Body of pancreas (tissue), 4 donors: ENCODE measurements around the gene BCL6B. TPM values are rescaled to one million over a fixed set of nuclear protein-coding genes. Genes with fewer than 3 reads are reported as not detected.
A peak's percentile ranks its signal among the peaks of the same experiment; 100 is the strongest.

Experiments used
- ATAC-seq: fragments of 150-250 bp; one replicate; pipeline ENCODE4 v1.9.1; 2016
- DNase-seq, 4 donors: peaks; one replicate each; pipeline ENCODE4 v3.0.0-alpha.2; 2019
- H3K27ac ChIP-seq, 4 donors: fragments of 200-600 bp; sonication (generic); 1 replicate in 3 of 4; 2 replicates in 1 of 4; pipeline versions ENCODE4 v1.5.1 to v1.6.1; 2016 to 2019; ENCODE audit warnings: mild to moderate bottlenecking in 1 of 4, mixed read lengths in 1 of 4, moderate library complexity in 1 of 4
- H3K27me3 ChIP-seq, 2 donors: fragments of 200-600 bp; sonication (generic); one replicate each; pipeline ENCODE4 v1.6.0; 2016; ENCODE audit warnings: mild to moderate bottlenecking in 1 of 2
- H3K36me3 ChIP-seq, 2 donors: fragments of 200-600 bp; sonication (generic); replicated peaks in 1 of 2; 2 replicates each; pipeline ENCODE4 v1.5.1; 2016; ENCODE audit warnings: low read depth in 2 of 2; ENCODE audit not compliant: insufficient read depth in 1 of 2
- H3K4me1 ChIP-seq: fragments of 200-600 bp; sonication (generic); one replicate; pipeline ENCODE4 v1.6.0; 2016
- H3K4me3 ChIP-seq, 2 donors: fragments of 200-600 bp; sonication (generic); 1 replicate in 1 of 2; 2 replicates in 1 of 2; pipeline ENCODE4 v1.5.1; 2016 to 2019
- H3K9me3 ChIP-seq, 3 donors: fragments of 200-600 bp; sonication (generic); 1 replicate in 2 of 3; 2 replicates in 1 of 3; pipeline ENCODE4 v1.5.1; 2016
- POLR2A ChIP-seq, 3 donors: fragments of 450-650 bp; IDR thresholded peaks; one replicate each; pipeline ENCODE4 v1.6.1; 2016; ENCODE audit warnings: antibody characterized with exemption in 3 of 3, mild to moderate bottlenecking in 2 of 3
- WGBS, 2 donors: methylation state at CpG; one replicate each; pipeline ENCODE4 v1.1.5; 2017; 5-methylcytosine and 5-hydroxymethylcytosine counted together
- intact Hi-C: fragments of 100-400 bp; cut with DNase I; formaldehyde crosslinking; loops from one replicate; pipeline ENCODE4 v1.15.1; 2023
- total RNA-seq, 2 donors: library from RNA; depleted of rRNA; stranded (reverse); fragments of >200 nt; gene quantifications; one replicate each; pipeline ENCODE4 v1.1.0, GENCODE V29; 2016
- TF ChIP-seq, protein P1 (sequence below), 7 experiments: fragments of 450-650 bp in 4 of 7; fragments of 200-600 bp in 3 of 7; sonication (generic) in 3 of 7; IDR thresholded peaks; one replicate each; pipeline ENCODE4 v1.5.1; 2016 to 2019; ENCODE audit warnings: antibody characterized with exemption in 7 of 7

BCL6B gene
- total RNA-seq, 2 donors from 2014 or later, result 1.6 to 8.9 TPM

- WGBS, 2 donors, result 2 to 4% methylated on average over 7 of the region's 7 CpGs
- H3K36me3 ChIP-seq, result no peaks in the 10 kb centered on the region
- peaks cover 25% of the 10 kb centered on the region for H3K4me1 ChIP-seq
- H3K9me3 ChIP-seq, result no peaks in the 10 kb centered on the region
- no peak for TF ChIP-seq POLR2A (IDR thresholded peaks at IDR 0.05)
- TF ChIP-seq, protein P1, sequence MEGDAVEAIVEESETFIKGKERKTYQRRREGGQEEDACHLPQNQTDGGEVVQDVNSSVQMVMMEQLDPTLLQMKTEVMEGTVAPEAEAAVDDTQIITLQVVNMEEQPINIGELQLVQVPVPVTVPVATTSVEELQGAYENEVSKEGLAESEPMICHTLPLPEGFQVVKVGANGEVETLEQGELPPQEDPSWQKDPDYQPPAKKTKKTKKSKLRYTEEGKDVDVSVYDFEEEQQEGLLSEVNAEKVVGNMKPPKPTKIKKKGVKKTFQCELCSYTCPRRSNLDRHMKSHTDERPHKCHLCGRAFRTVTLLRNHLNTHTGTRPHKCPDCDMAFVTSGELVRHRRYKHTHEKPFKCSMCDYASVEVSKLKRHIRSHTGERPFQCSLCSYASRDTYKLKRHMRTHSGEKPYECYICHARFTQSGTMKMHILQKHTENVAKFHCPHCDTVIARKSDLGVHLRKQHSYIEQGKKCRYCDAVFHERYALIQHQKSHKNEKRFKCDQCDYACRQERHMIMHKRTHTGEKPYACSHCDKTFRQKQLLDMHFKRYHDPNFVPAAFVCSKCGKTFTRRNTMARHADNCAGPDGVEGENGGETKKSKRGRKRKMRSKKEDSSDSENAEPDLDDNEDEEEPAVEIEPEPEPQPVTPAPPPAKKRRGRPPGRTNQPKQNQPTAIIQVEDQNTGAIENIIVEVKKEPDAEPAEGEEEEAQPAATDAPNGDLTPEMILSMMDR (IDR thresholded peaks at IDR 0.05), result no peak
- intact Hi-C loops, result no loop called here
- H3K4me3 ChIP-seq, result peak overlapping the region in 1 of 2 donors; percentile 37
- peak overlapping the region; percentile 56 to 88 (median 72) for H3K27ac ChIP-seq
- H3K27me3 ChIP-seq, result no peaks in the 10 kb centered on the region
- ATAC-seq (peak; percentile 4), DNase-seq (no peak)
These were observed 12.2 kb downstream of the BCL6B start for GRCh38 chr17:7034955-7035590.

GRCh38 chr17:7035591-7036368, 12.9 kb downstream of the BCL6B start, which contains the start of gene SLC16A13:
SLC16A13 (plus strand) TSS chr17:7036015; CDS start chr17:7036383, 368 bp downstream.
- Histone ChIP-seq H3K27ac (peak within 1 kb of the TSS; percentile 56 to 88 (median 72)), H3K27me3 (no peaks in the 10 kb centered on the region), H3K9me3 (no peaks in the 10 kb centered on the region), H3K36me3 (no peaks in the 10 kb centered on the region), H3K4me1 (peaks cover 25% of the 10 kb centered on the region), H3K4me3 (peak within 1 kb of the TSS in 1 of 2 donors; percentile 37)
- peak; percentile 41 to 76 (median 73) for TF ChIP-seq POLR2A (IDR thresholded peaks at IDR 0.05)
- TF ChIP-seq, protein P1 (IDR thresholded peaks at IDR 0.05), result no peak
- intact Hi-C loops, result no loop called here
- 1% methylated on average over 20 to 47 of the region's 52 CpGs for WGBS, 2 donors
- DNase-seq (peak; percentile 93 to 97 (median 97)), ATAC-seq (peak; percentile 96)

DNA sequence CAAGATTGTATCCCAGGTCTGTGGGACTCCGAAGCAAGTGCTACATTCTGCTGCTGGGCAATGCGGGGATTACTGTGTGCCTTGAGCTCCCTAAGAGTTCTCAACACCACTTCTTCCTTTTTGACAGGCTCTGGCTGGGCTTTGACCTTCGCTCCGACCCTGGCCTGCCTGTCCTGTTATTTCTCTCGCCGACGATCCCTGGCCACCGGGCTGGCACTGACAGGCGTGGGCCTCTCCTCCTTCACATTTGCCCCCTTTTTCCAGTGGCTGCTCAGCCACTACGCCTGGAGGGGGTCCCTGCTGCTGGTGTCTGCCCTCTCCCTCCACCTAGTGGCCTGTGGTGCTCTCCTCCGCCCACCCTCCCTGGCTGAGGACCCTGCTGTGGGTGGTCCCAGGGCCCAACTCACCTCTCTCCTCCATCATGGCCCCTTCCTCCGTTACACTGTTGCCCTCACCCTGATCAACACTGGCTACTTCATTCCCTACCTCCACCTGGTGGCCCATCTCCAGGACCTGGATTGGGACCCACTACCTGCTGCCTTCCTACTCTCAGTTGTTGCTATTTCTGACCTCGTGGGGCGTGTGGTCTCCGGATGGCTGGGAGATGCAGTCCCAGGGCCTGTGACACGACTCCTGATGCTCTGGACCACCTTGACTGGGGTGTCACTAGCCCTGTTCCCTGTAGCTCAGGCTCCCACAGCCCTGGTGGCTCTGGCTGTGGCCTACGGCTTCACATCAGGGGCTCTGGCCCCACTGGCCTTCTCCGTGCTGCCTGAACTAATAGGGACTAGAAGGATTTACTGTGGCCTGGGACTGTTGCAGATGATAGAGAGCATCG, 15.4 kb downstream of the BCL6B start:
- no peaks in the 10 kb centered on the region for H3K9me3 ChIP-seq
- peaks cover 39% of the 10 kb centered on the region for H3K4me1 ChIP-seq
- DNase-seq, result no peak
- TF ChIP-seq, protein P1 (IDR thresholded peaks at IDR 0.05), result no peak
- no peak for TF ChIP-seq POLR2A (IDR thresholded peaks at IDR 0.05)
- ATAC-seq, result no peak
- no peaks in the 10 kb centered on the region for H3K36me3 ChIP-seq
- no peak overlapping the region for H3K4me3 ChIP-seq
- peaks cover 0 to 16% of the 10 kb centered on the region in 2 donors for H3K27me3 ChIP-seq
- intact Hi-C loops, result no loop called here
- no peak overlapping the region for H3K27ac ChIP-seq
- 80% methylated on average over 15 to 17 of the region's 19 CpGs for WGBS, 2 donors

DNA sequence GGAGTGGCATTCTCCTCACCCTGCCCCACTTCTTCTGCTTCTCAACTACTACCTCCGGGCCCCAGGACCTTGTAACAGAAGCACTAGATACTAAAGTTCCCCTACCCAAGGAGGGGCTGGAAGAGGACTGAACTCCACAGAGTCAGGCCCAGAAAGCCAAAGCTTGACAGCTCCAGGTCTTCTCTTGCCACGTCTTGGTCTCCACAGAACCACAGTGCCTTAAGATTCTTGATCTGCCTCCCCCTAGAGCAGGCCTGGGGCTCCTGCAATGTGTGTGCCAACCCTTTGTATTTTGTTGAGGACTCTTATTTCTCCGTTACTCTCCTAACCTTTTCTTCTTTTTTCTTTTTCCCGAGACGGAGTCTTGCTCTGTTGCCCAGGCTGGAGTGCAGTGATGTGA, 17.0 kb downstream of the BCL6B start:
- Histone ChIP-seq H3K27ac (no peak overlapping the region), H3K4me3 (no peak overlapping the region), H3K4me1 (peaks cover 47% of the 10 kb centered on the region), H3K9me3 (no peaks in the 10 kb centered on the region), H3K36me3 (no peaks in the 10 kb centered on the region), H3K27me3 (peaks cover 0 to 18% of the 10 kb centered on the region in 2 donors)
- WGBS, 2 donors, result 92 to 98% methylated on average over 5 of the region's 5 CpGs
- ATAC-seq, result no peak
- intact Hi-C loops, result no loop called here
- no peak for DNase-seq
- TF ChIP-seq, protein P1 (IDR thresholded peaks at IDR 0.05), result no peak
- TF ChIP-seq POLR2A (IDR thresholded peaks at IDR 0.05), result no peak
